Measurements from ENCODE around the gene DOCK1.

Gene DOCK1

GRCh38 chr10:127259347-127259746 lies 354.1 kb downstream of the DOCK1 start:
- no peak for TF ChIP-seq CTCF (IDR thresholded peaks at IDR 0.05; ENCODE audit: extremely low read depth, insufficient read depth, missing control alignments)
- DNase-seq (ENCODE audit: low spot score), result no peak
- in situ Hi-C loops (cut with MboI; ENCODE audit: low pct_unique_long_range_greater_than_20kb, low sequenced_read_pairs, unreplicated experiment), result no loop called here

- no peak for TF ChIP-seq CTCF (IDR thresholded peaks at IDR 0.05; ENCODE audit: extremely low read depth, insufficient read depth, missing control alignments)
- in situ Hi-C loops (cut with MboI; ENCODE audit: low pct_unique_long_range_greater_than_20kb, low sequenced_read_pairs, unreplicated experiment), result no loop called here
- DNase-seq (ENCODE audit: low spot score), result no peak
These were observed 357.4 kb downstream of the DOCK1 start for GRCh38 chr10:127262606-127263005.

- in situ Hi-C loops (cut with MboI; ENCODE audit: low pct_unique_long_range_greater_than_20kb, low sequenced_read_pairs, unreplicated experiment), result no loop called here
- DNase-seq (ENCODE audit: low spot score), result no peak
- TF ChIP-seq CTCF (IDR thresholded peaks at IDR 0.05; ENCODE audit: extremely low read depth, insufficient read depth, missing control alignments), result no peak
These were observed 360.1 kb downstream of the DOCK1 start for GRCh38 chr10:127265288-127265687.

- in situ Hi-C loops (cut with MboI; ENCODE audit: low pct_unique_long_range_greater_than_20kb, low sequenced_read_pairs, unreplicated experiment), result no loop called here
- no peak for DNase-seq (ENCODE audit: low spot score)
- no peak for TF ChIP-seq CTCF (IDR thresholded peaks at IDR 0.05; ENCODE audit: extremely low read depth, insufficient read depth, missing control alignments)
These were observed 361.2 kb downstream of the DOCK1 start for GRCh38 chr10:127266431-127266830.

GRCh38 chr10:127267442-127267841 lies 362.2 kb downstream of the DOCK1 start:
- DNase-seq (ENCODE audit: low spot score), result no peak
- in situ Hi-C loops (cut with MboI; ENCODE audit: low pct_unique_long_range_greater_than_20kb, low sequenced_read_pairs, unreplicated experiment), result no loop called here
- TF ChIP-seq CTCF (IDR thresholded peaks at IDR 0.05; ENCODE audit: extremely low read depth, insufficient read depth, missing control alignments), result no peak

- no peak for TF ChIP-seq CTCF (IDR thresholded peaks at IDR 0.05; ENCODE audit: extremely low read depth, insufficient read depth, missing control alignments)
- no peak for DNase-seq (ENCODE audit: low spot score)
- in situ Hi-C loops (cut with MboI; ENCODE audit: low pct_unique_long_range_greater_than_20kb, low sequenced_read_pairs, unreplicated experiment), result no loop called here
These were observed 366.8 kb downstream of the DOCK1 start for GRCh38 chr10:127272076-127272475.

GRCh38 chr10:127275272-127275671 lies 370.0 kb downstream of the DOCK1 start:
- no peak for DNase-seq (ENCODE audit: low spot score)

More at GRCh38 chr10:127275272-127275671, 370.0 kb downstream of the DOCK1 start:
- no peak for TF ChIP-seq CTCF (IDR thresholded peaks at IDR 0.05; ENCODE audit: extremely low read depth, insufficient read depth, missing control alignments)
- in situ Hi-C loops (cut with MboI; ENCODE audit: low pct_unique_long_range_greater_than_20kb, low sequenced_read_pairs, unreplicated experiment), result no loop called here
